ENCODE measurements around the gene MYOZ2.
"Not testable (repeated sequence)": the region's sequence is repeated elsewhere in the genome, so short reads cannot be mapped to it uniquely, and the experiment has no call there.

MYOZ2 gene

DNA sequence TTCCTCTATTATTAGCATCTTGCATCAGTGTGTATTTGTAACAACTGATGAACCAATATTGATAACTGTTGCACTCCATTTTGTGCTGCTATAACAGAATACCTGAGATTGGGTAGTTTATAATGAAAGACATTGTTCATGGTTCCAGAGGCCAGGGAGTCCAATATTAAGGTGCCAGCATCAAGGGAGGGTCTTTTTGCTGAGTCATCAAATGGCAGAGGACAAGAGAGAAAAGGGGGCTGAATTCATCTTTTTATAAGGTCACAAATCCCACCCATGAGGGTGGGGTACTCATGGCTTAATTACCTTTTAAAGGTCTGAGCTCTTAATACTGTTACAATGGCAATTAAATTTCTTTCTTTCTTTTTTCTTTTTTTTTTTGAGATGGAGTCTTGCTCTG, 7.2 kb downstream of the MYOZ2 start:
- Histone ChIP-seq H2AFZ (ENCODE audit: low read depth, low read length, severe bottlenecking) (no peak overlapping the region), H3K9me2 (replicated peaks; ENCODE audit: insufficient read depth, low read length) (no peaks in the 10 kb centered on the region), H3K36me3 (ENCODE audit: low read length) (no peaks in the 10 kb centered on the region), H3K9me3 (ENCODE audit: insufficient read depth, low read length) (no peaks in the 10 kb centered on the region), H4K20me1 (ENCODE audit: low read depth, low read length) (no peaks in the 10 kb centered on the region), H3K9ac (ENCODE audit: low read length) (no peak overlapping the region), H3K4me2 (ENCODE audit: low read depth, low read length, poor library complexity, severe bottlenecking) (no peak overlapping the region), H3K27ac (ENCODE audit: low read depth, low read length) (no peak overlapping the region), H3K27me3 (ENCODE audit: low read length) (no peaks in the 10 kb centered on the region), H3K79me2 (ENCODE audit: insufficient read depth, low read length) (no peaks in the 10 kb centered on the region), H3K4me3 (ENCODE audit: insufficient read depth, low read length, poor library complexity, severe bottlenecking) (no peak overlapping the region), H3F3A (ENCODE audit: insufficient read depth) (no peaks in the 10 kb centered on the region)
- TF ChIP-seq EZH2phosphoT487 (conservative IDR thresholded peaks at IDR 0.05; ENCODE audit: low read length), result no peak
- TF ChIP-seq, protein P1, sequence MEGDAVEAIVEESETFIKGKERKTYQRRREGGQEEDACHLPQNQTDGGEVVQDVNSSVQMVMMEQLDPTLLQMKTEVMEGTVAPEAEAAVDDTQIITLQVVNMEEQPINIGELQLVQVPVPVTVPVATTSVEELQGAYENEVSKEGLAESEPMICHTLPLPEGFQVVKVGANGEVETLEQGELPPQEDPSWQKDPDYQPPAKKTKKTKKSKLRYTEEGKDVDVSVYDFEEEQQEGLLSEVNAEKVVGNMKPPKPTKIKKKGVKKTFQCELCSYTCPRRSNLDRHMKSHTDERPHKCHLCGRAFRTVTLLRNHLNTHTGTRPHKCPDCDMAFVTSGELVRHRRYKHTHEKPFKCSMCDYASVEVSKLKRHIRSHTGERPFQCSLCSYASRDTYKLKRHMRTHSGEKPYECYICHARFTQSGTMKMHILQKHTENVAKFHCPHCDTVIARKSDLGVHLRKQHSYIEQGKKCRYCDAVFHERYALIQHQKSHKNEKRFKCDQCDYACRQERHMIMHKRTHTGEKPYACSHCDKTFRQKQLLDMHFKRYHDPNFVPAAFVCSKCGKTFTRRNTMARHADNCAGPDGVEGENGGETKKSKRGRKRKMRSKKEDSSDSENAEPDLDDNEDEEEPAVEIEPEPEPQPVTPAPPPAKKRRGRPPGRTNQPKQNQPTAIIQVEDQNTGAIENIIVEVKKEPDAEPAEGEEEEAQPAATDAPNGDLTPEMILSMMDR (IDR thresholded peaks at IDR 0.05; ENCODE audit: insufficient read depth, low read length, poor library complexity, severe bottlenecking), result no peak

DNA sequence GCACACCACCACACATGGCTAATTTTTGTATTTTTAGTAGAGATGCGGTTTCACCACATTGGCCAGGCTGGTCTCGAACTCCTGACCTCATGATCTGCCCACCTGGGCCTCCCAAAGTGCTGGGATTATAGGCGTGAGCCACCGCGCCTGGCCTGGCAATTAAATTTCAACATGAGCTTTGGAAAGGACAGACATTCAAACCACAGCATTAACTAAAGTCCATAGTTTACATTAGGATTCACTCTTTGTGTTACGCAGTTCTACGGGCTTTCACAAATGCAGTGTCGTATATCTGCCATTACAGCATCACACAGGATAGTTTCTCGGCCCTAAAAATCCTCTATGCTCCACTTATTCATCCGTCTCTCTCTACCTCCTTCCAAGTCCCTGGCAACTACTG, 7.7 kb downstream of the MYOZ2 start:
- not testable (repeated sequence) for H3F3A ChIP-seq (ENCODE audit: insufficient read depth); H3K27me3 ChIP-seq (ENCODE audit: low read length); H3K36me3 ChIP-seq (ENCODE audit: low read length); H3K9me3 ChIP-seq (ENCODE audit: insufficient read depth, low read length); H2AFZ ChIP-seq (ENCODE audit: low read depth, low read length, severe bottlenecking); H3K9ac ChIP-seq (ENCODE audit: low read length); H3K4me3 ChIP-seq (ENCODE audit: insufficient read depth, low read length, poor library complexity, severe bottlenecking); H3K4me2 ChIP-seq (ENCODE audit: low read depth, low read length, poor library complexity, severe bottlenecking); H3K27ac ChIP-seq (ENCODE audit: low read depth, low read length); H3K9me2 ChIP-seq (replicated peaks; ENCODE audit: insufficient read depth, low read length); H3K79me2 ChIP-seq (ENCODE audit: insufficient read depth, low read length); H4K20me1 ChIP-seq (ENCODE audit: low read depth, low read length)

DNA sequence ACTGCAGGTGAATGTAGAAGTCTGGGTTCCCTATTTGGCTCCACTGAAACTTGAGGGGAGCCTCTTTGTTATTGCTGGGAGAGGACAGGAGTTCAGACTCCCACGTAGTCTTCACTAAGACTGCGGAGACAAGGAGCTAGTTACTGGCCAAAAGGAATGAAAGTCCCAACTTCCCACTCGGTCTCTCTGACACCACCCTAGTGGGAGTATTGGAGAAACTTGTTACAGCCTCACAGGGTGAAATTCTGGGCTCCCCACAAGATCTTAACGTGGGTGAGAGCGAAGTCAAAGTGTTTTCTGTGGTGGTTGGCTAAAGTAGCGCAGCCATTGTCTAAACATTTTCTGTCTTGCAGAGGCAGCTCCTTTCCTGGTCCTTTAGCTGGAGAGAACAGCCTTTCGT, 13.5 kb downstream of the MYOZ2 start:
- H3K79me2 ChIP-seq (ENCODE audit: insufficient read depth, low read length), result no peaks in the 10 kb centered on the region
- H3K27ac ChIP-seq (ENCODE audit: low read depth, low read length), result no peak overlapping the region
- no peaks in the 10 kb centered on the region for H3K9me3 ChIP-seq (ENCODE audit: insufficient read depth, low read length)
- no peaks in the 10 kb centered on the region for H4K20me1 ChIP-seq (ENCODE audit: low read depth, low read length)
- no peak overlapping the region for H3K9ac ChIP-seq (ENCODE audit: low read length)
- no peak overlapping the region for H2AFZ ChIP-seq (ENCODE audit: low read depth, low read length, severe bottlenecking)
- H3F3A ChIP-seq (ENCODE audit: insufficient read depth), result no peaks in the 10 kb centered on the region
- H3K4me2 ChIP-seq (ENCODE audit: low read depth, low read length, poor library complexity, severe bottlenecking), result no peak overlapping the region
- no peaks in the 10 kb centered on the region for H3K36me3 ChIP-seq (ENCODE audit: low read length)
- H3K27me3 ChIP-seq (ENCODE audit: low read length), result no peaks in the 10 kb centered on the region
- TF ChIP-seq, protein P1 (IDR thresholded peaks at IDR 0.05; ENCODE audit: insufficient read depth, low read length, poor library complexity, severe bottlenecking), result no peak
- no peak for TF ChIP-seq EZH2phosphoT487 (conservative IDR thresholded peaks at IDR 0.05; ENCODE audit: low read length)
- no peaks in the 10 kb centered on the region for H3K9me2 ChIP-seq (replicated peaks; ENCODE audit: insufficient read depth, low read length)
- H3K4me3 ChIP-seq (ENCODE audit: insufficient read depth, low read length, poor library complexity, severe bottlenecking), result no peak overlapping the region

DNA sequence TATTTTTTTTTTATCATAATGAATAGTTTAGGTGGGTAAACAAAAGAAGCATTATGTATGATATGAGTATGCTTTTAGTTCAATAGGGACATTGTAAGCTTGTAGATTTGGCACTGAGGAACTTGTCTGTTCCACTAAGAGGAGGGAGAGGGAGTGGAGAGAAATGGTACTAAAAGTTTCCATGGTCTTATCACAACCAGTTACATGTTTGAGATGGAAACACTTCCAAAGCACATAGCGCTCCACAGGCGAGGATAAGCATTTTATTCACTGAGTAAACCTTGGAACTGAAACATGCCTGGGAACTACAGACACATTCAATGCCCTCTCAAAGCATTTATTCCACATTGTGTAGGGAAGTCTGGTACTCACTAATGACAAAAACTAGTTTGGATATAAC, 15.5 kb downstream of the MYOZ2 start:
- Histone ChIP-seq H3K4me2 (ENCODE audit: low read depth, low read length, poor library complexity, severe bottlenecking) (no peak overlapping the region), H3K27me3 (ENCODE audit: low read length) (no peaks in the 10 kb centered on the region)

More for the DNA sequence above, 15.5 kb downstream of the MYOZ2 start:
- TF ChIP-seq, protein P1 (IDR thresholded peaks at IDR 0.05; ENCODE audit: insufficient read depth, low read length, poor library complexity, severe bottlenecking), result no peak
- TF ChIP-seq EZH2phosphoT487 (conservative IDR thresholded peaks at IDR 0.05; ENCODE audit: low read length), result no peak
- H3K36me3 ChIP-seq (ENCODE audit: low read length), result no peaks in the 10 kb centered on the region
- H3K9ac ChIP-seq (ENCODE audit: low read length), result no peak overlapping the region
- no peaks in the 10 kb centered on the region for H3K79me2 ChIP-seq (ENCODE audit: insufficient read depth, low read length)
- H4K20me1 ChIP-seq (ENCODE audit: low read depth, low read length), result no peaks in the 10 kb centered on the region
- no peak overlapping the region for H3K27ac ChIP-seq (ENCODE audit: low read depth, low read length)
- no peaks in the 10 kb centered on the region for H3K9me2 ChIP-seq (replicated peaks; ENCODE audit: insufficient read depth, low read length)
- H3F3A ChIP-seq (ENCODE audit: insufficient read depth), result no peaks in the 10 kb centered on the region
- H2AFZ ChIP-seq (ENCODE audit: low read depth, low read length, severe bottlenecking), result no peak overlapping the region
- no peaks in the 10 kb centered on the region for H3K9me3 ChIP-seq (ENCODE audit: insufficient read depth, low read length)
- no peak overlapping the region for H3K4me3 ChIP-seq (ENCODE audit: insufficient read depth, low read length, poor library complexity, severe bottlenecking)

Data from SU-DHL-6 (cell line).